GM11168 (cell line): ENCODE data around the gene ABCC4.

Experiments
- in situ Hi-C: fragments of 300-500 bp; cut with MboI; formaldehyde crosslinking; loops from one replicate; pipeline ENCODE4 v1.12.0; 2022; ENCODE audit warnings: low sequenced_read_pairs; ENCODE audit not compliant: unreplicated experiment

The ABCC4 gene

DNA sequence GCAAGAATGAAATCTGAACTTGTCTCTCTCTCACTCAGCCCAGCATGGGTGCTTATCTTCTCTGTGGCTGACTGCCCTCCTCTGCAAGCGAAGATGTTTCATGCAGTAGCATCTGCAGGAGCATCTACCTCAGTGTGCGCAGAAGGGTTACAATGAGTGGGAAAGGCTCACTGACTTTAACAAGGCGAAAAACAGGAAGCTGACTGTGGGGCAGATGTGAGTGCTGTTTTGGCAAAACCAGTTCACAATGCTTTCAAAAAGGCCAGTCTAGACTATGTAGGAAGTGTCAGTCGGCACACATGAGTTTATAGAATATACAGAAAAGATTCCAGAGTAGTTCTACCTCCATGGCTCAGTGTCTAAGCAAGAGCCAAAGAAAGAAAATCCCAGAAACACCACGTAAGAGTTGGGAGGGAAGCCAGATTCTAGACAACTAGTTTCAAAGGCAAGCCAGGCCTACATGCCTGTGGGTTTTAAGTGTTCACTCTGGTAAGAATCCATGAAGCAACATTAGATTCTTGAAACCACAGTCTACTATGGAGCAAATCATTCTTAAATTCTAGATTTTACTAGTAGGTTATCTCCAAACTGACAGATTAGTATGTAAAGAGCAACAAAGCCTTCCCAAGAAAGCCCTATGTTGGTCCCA, 124.5 kb downstream of the ABCC4 start:
- in situ Hi-C loops = no loop called here

DNA sequence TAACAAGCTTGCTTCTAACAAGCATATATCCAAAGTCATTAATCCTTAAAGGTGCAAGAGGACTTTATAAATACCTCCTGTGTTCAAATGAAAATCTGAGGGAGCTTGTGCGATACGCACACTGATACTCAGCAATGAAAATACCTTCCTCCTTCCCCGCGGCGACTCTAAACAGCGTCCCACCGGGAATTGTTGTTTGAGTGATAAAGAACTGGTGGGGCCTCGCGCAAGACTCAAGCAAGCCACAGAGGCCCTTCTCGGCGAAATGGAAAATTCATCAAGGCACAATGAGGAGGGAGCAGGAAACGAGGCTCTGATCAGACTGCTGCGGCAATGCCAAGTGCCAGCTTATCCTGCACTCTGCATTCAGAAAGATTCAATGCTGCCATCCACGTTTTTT, 126.7 kb downstream of the ABCC4 start:
- in situ Hi-C loops = loop anchor here (25.0 kb wide), 1 partner anchor 512 kb away; no protein-coding TSS in a partner anchor

DNA sequence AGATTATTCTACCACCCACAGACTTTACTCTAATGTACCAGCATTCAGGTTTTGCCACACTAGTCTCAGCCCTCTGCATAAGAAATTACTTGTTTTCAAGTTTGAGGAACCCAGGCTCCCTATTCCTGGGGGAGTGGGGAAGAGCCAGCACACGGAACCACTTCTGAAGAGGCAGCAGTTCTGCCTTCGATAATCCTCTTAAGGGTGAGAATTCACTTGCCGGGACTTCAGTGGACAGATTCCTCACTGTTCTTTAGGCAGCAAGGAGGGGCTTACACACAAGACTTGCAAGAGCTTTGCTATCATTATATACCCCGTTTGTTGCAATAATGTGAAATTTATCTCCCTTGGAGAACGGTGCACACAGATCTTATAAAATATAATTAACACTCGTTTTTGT, 133.1 kb downstream of the ABCC4 start:
- in situ Hi-C loops = loop anchor here (25.0 kb wide), 1 partner anchor 506 kb away; no protein-coding TSS in a partner anchor

DNA sequence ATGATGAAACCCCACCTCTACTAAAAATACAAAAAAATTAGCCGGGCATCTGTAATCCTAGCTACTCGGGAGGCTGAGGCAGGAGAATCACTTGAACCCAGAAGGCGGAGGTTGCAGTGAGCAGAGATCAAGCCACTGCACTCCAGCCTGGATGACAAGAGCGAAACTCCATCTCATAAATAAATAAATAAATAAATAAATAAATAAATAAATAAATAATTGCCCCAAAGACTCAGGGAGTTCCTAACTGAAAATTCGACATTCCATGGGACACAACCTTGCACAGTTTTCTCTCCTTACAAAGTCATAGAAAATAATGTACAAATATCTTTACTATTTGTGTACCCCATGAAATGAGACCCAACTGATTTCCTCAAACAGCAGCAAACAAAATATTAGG, 134.2 kb downstream of the ABCC4 start:
- in situ Hi-C loops = loop anchor here (25.0 kb wide), 1 partner anchor 505 kb away; no protein-coding TSS in a partner anchor

DNA sequence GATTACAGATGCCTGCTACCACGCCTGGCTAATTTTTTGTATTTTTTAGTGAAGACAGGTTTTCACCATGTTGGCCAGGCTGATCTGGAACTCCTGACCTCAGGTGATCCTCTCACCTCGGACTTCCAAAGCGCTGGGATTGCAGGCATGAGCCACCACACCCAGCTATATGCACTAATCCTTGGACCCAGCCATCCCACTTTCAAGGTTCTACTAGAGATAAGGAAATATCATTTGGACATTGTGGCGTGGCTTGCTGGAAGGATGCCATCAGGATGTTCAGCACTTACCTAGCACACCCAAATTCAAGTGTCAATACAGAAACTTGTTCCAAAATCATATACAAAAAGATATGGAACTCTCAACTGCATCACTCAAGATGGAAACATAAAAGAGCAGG, 136.4 kb downstream of the ABCC4 start:
- in situ Hi-C loops = loop anchor here (25.0 kb wide), 1 partner anchor 503 kb away; no protein-coding TSS in a partner anchor

GRCh38 chr13:95160112-95160906, 140.9 kb downstream of the ABCC4 start:
- in situ Hi-C loops = loop anchor here (25.0 kb wide), 1 partner anchor 498 kb away; no protein-coding TSS in a partner anchor

DNA sequence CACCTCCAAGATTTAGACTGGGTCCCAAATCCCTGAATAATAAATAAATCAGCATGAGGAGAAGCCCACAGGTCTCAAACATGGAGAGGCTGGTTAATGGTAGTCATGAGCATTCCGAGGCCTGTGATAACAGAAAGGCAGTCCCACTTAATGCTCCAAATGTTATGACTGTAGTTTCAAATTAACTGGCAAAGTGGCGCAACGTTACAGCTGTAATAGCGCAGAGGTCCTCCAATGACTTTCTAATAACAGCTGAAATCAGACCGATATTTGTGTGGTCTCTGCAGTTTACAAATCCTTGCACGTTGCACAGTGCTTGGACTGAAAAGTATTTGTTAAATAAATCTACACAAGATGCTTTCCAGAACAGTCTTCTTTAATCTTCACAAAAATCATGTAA, 141.8 kb downstream of the ABCC4 start:
- in situ Hi-C loops = loop anchor here (25.0 kb wide), 1 partner anchor 497 kb away; no protein-coding TSS in a partner anchor

GRCh38 chr13:95156208-95156607, 145.0 kb downstream of the ABCC4 start:
- in situ Hi-C loops = loop anchor here (25.0 kb wide), 1 partner anchor 494 kb away; no protein-coding TSS in a partner anchor

- in situ Hi-C loops = loop anchor here (25.0 kb wide), 1 partner anchor 493 kb away; no protein-coding TSS in a partner anchor
Measured at GRCh38 chr13:95155504-95155903, 145.7 kb downstream of the ABCC4 start.

DNA sequence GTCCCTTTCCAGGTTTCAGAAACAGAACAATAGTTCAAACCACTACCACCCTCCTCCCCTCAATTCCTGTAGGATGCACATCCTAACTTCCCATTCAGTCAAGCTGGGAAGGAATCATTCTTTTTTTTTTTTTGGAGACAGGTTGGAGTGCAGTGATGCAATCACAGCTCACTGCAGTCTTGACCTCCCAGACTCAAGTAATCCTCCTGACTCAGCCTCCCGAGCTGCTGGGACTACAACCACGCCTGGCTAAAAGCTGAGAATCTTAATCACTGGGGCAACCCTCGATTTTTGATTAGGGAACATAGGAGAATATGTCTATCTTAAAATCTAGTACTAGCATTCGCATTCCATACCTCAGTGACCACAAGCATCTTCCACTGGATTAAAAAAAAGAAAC, 146.2 kb downstream of the ABCC4 start:
- in situ Hi-C loops = loop anchor here (25.0 kb wide), 1 partner anchor 493 kb away; no protein-coding TSS in a partner anchor

GRCh38 chr13:95154413-95154886, 146.8 kb downstream of the ABCC4 start:
- in situ Hi-C loops = loop anchor here (25.0 kb wide), 1 partner anchor 492 kb away; no protein-coding TSS in a partner anchor

- in situ Hi-C loops = loop anchor here (25.0 kb wide), 1 partner anchor 492 kb away; no protein-coding TSS in a partner anchor
Measured at GRCh38 chr13:95153647-95154412, 147.4 kb downstream of the ABCC4 start.

GRCh38 chr13:95151942-95152587, 149.2 kb downstream of the ABCC4 start:
- in situ Hi-C loops = loop anchor here (25.0 kb wide), 1 partner anchor 490 kb away; no protein-coding TSS in a partner anchor

GRCh38 chr13:95150555-95150954, 150.7 kb downstream of the ABCC4 start:
- in situ Hi-C loops = loop anchor here (25.0 kb wide), 1 partner anchor 488 kb away; no protein-coding TSS in a partner anchor

- in situ Hi-C loops = no loop called here
Measured at GRCh38 chr13:95146486-95146885, 154.8 kb downstream of the ABCC4 start.

- in situ Hi-C loops = no loop called here
Measured at GRCh38 chr13:95145587-95145986, 155.7 kb downstream of the ABCC4 start.

DNA sequence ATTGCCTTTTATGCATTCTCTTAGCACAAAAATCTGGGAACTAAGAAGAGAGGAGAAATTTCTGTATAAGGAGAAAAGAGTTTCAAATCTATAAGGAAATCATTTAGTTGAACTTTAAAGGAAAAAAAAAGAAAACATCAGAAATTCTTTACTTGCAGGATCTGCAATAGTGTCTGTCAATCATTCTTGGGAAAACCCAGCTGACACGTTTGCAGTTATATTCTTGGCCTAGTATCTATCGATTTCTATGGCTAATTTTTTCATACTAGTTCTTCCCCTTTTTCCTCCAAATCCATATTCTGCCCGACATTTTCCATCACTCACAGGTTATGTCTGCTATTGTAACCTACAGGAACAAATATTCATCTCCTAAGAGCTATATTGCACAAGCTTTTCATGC, 160.7 kb downstream of the ABCC4 start:
- in situ Hi-C loops = no loop called here

DNA sequence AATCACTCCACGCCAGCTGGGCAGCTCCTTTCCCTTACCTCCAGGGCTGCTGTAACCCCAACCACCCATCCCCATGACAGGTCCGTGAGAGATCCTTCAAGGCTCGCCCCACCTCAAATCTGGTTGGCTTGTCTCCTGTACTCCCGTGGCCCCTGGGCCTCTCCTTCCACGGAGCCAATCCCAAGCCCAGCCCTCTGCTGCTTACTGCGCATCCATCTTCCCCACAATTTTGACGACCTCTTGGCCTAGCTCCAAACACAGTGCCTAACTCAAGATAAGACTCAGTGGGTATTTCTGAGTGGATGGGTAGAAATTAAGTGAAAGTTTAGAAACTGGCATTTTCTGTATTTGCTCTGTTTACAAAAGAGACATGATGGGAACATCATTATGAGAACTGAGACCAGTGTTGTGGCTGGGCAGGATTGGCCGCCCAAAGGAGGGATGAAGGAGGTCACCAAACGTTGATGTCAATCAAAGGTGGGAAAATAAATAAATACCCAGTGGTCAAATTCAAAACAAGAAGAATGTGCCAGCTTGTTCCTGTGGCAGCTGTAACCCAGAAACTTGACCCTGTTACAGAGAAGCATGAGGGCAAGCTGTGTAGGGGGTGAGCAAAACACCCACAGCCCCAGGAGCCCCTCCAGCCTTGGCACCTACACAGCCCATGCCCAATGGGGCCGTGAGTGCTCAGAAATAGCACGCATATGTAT, 162.2 kb downstream of the ABCC4 start:
- in situ Hi-C loops = no loop called here

DNA sequence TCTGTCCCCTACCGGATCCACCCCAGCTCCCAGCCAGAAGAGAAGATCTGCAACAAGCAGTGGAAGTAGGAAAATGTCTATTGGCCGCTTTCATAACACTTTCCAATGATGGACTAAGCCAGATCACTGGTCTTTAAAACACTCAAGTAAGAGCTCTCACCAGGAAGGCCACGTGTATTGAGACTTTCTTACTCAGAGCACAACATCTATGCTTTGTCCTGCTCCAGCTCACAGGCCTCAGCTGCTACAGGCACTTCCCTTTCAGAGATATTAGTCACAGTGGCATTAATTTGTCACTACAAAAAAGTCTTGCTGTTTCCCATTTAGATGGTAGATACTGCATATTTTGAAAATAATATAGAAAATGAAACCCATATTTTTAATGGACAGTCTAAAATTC, 164.2 kb downstream of the ABCC4 start:
- in situ Hi-C loops = no loop called here
